ENCODE results near the gene MAT2B. TPM values are rescaled to one million over a fixed set of nuclear protein-coding genes. Genes with fewer than 3 reads are reported as not detected.

The MAT2B gene
- total RNA-seq, 1 experiment from 2014 or later, result 25.1 TPM

- POLR2A ChIA-PET, result interaction anchor here (0.6 to 4.4 kb wide), 11 partner anchors 17 to 1161 kb away, joined by 3 to 120 read pairs (median 8); partner anchors contain the start of genes CCNG1 and MAT2B
- CTCF ChIA-PET, result interaction anchor here (0.6 to 2.4 kb wide), 5 partner anchors 23 to 104 kb away, joined by 3 to 9 read pairs (median 4); partner anchors contain the start of genes CCNG1 and MAT2B
- Mint-ChIP-seq H3K9me3 (ENCODE audit: unreplicated experiment) (no peaks in the 10 kb centered on the region), H3K27me3 (ENCODE audit: insufficient read depth, unreplicated experiment) (no peaks in the 10 kb centered on the region), H3K4me1 (ENCODE audit: low read depth, unreplicated experiment) (no peaks in the 10 kb centered on the region), H3K27ac (ENCODE audit: unreplicated experiment) (peak within 1 kb of the TSS; percentile 100), H3K36me3 (ENCODE audit: insufficient read depth, unreplicated experiment) (peaks cover 51% of the 10 kb centered on the region), H3K4me3 (ENCODE audit: unreplicated experiment) (peak within 1 kb of the TSS; percentile 81)
- intact Hi-C loops (cut with micrococcal nuclease; ENCODE audit: unreplicated experiment), result loop anchor here (1.0 kb wide), 2 partner anchors 23 to 45 kb away; partner anchors contain the start of genes CCNG1 and MAT2B
- H3K36me3 ChIP-seq (ENCODE audit: control insufficient read depth, insufficient read depth, low read length), result no peaks in the 10 kb centered on the region; the same call in 1 of the 2 replicates
- peaks cover 8% of the 10 kb centered on the region; the same call in 1 of the 2 replicates for H3K4me1 ChIP-seq
- TF ChIP-seq CTCF (IDR thresholded peaks at IDR 0.05; ENCODE audit: insufficient read depth in 1 of 2, low read depth in 1 of 2, low read length in 1 of 2, severe bottlenecking in 1 of 2, unreplicated experiment in 1 of 2), result no peak
- TSS peak; percentile 91 for BruUV-seq (replicated peaks)
- peak within 1 kb of the TSS; percentile 84 for H3K4me3 ChIP-seq (ENCODE audit: low read depth, low read length)
- H3K9me3 ChIP-seq, result no peaks in the 10 kb centered on the region
- peak in 1 of 2 experiments; percentile 37 for DNase-seq
- no peaks in the 10 kb centered on the region for H3K27me3 ChIP-seq (replicated peaks; ENCODE audit: control insufficient read depth, insufficient read depth, low read length)
Observed at GRCh38 chr5:163460562-163461171, 44.8 kb upstream of the MAT2B start, which contains the start of gene HMMR. Gene HMMR, plus strand, starts transcription at chr5:163460632. Its CDS starts 61 bp downstream, at chr5:163460693.

GRCh38 chr5:163463063-163463435 lies 42.4 kb upstream of the MAT2B start:
- ChIA-PET POLR2A (no interaction called here), CTCF (interaction anchor here (0.7 kb wide), 1 partner anchor 576 kb away, joined by 3 read pairs; no protein-coding TSS in a partner anchor)
- TF ChIP-seq CTCF (IDR thresholded peaks at IDR 0.05; ENCODE audit: insufficient read depth in 1 of 2, low read depth in 1 of 2, low read length in 1 of 2, severe bottlenecking in 1 of 2, unreplicated experiment in 1 of 2), result no peak
- intact Hi-C loops (cut with micrococcal nuclease; ENCODE audit: unreplicated experiment), result no loop called here
- no peak overlapping the region for H3K27ac Mint-ChIP-seq (ENCODE audit: unreplicated experiment)
- BruUV-seq (replicated peaks), result no TSS peak
- no peak overlapping the region for H3K4me3 ChIP-seq (ENCODE audit: low read depth, low read length)
- H3K27me3 Mint-ChIP-seq (ENCODE audit: insufficient read depth, unreplicated experiment), result no peaks in the 10 kb centered on the region
- H3K4me3 Mint-ChIP-seq (ENCODE audit: unreplicated experiment), result no peak overlapping the region
- peaks cover 41% of the 10 kb centered on the region for H3K36me3 Mint-ChIP-seq (ENCODE audit: insufficient read depth, unreplicated experiment)
- no peak for DNase-seq
- H3K9me3 ChIP-seq, result no peaks in the 10 kb centered on the region
- no peaks in the 10 kb centered on the region; the same call in 1 of the 2 replicates for H3K36me3 ChIP-seq (ENCODE audit: control insufficient read depth, insufficient read depth, low read length)
- peaks cover 13% of the 10 kb centered on the region; the same call in 1 of the 2 replicates for H3K4me1 ChIP-seq
- H3K4me1 Mint-ChIP-seq (ENCODE audit: low read depth, unreplicated experiment), result peaks cover 5% of the 10 kb centered on the region
- H3K27me3 ChIP-seq (replicated peaks; ENCODE audit: control insufficient read depth, insufficient read depth, low read length), result no peaks in the 10 kb centered on the region
- H3K9me3 Mint-ChIP-seq (ENCODE audit: unreplicated experiment), result no peaks in the 10 kb centered on the region

GRCh38 chr5:163467682-163468081 lies 37.7 kb upstream of the MAT2B start:
- BruUV-seq (replicated peaks), result no TSS peak
- TF ChIP-seq CTCF (IDR thresholded peaks at IDR 0.05; ENCODE audit: insufficient read depth in 1 of 2, low read depth in 1 of 2, low read length in 1 of 2, severe bottlenecking in 1 of 2, unreplicated experiment in 1 of 2), result no peak
- peaks cover 59% of the 10 kb centered on the region for H3K36me3 Mint-ChIP-seq (ENCODE audit: insufficient read depth, unreplicated experiment)

More at GRCh38 chr5:163467682-163468081, 37.7 kb upstream of the MAT2B start:
- Histone ChIP-seq H3K36me3 (ENCODE audit: control insufficient read depth, insufficient read depth, low read length) (peaks cover 1% of the 10 kb centered on the region; the same call in 1 of the 2 replicates), H3K9me3 (no peaks in the 10 kb centered on the region), H3K27me3 (replicated peaks; ENCODE audit: control insufficient read depth, insufficient read depth, low read length) (no peaks in the 10 kb centered on the region), H3K4me1 (peaks cover 10% of the 10 kb centered on the region; the same call in 1 of the 2 replicates), H3K4me3 (ENCODE audit: low read depth, low read length) (no peak overlapping the region)
- no peak for DNase-seq
- H3K27me3 Mint-ChIP-seq (ENCODE audit: insufficient read depth, unreplicated experiment), result no peaks in the 10 kb centered on the region
- POLR2A ChIA-PET, result no interaction called here
- H3K4me1 Mint-ChIP-seq (ENCODE audit: low read depth, unreplicated experiment), result peaks cover 5% of the 10 kb centered on the region
- intact Hi-C loops (cut with micrococcal nuclease; ENCODE audit: unreplicated experiment), result no loop called here
- H3K27ac Mint-ChIP-seq (ENCODE audit: unreplicated experiment), result no peak overlapping the region
- H3K9me3 Mint-ChIP-seq (ENCODE audit: unreplicated experiment), result no peaks in the 10 kb centered on the region
- CTCF ChIA-PET, result no interaction called here
- peak overlapping the region; percentile 3 for H3K4me3 Mint-ChIP-seq (ENCODE audit: unreplicated experiment)

All from Caco-2 (cell line).